Muscle of leg (tissue), 16 donors: ENCODE data around the gene EIF2B4. TPM values are rescaled to one million over a fixed set of nuclear protein-coding genes. Genes with fewer than 3 reads are reported as not detected.

Experiments
- DNase-seq: peaks from one replicate; pipeline ENCODE4 v3.0.0; 2013
- H3K27ac ChIP-seq: one replicate; pipeline ENCODE4 v1.5.1; 2013; ENCODE audit warnings: mild to moderate bottlenecking, low read length, control low read depth
- H3K27me3 ChIP-seq: one replicate; pipeline ENCODE4 v1.6.1; 2013; ENCODE audit warnings: low read length; ENCODE audit not compliant: control insufficient read depth, insufficient read depth
- H3K36me3 ChIP-seq: one replicate; pipeline ENCODE4 v1.6.1; 2013; ENCODE audit warnings: low read length; ENCODE audit not compliant: control insufficient read depth, insufficient read depth
- H3K4me1 ChIP-seq: one replicate; pipeline ENCODE4 v1.6.1; 2013; ENCODE audit warnings: low read length; ENCODE audit not compliant: control insufficient read depth, insufficient read depth
- H3K4me3 ChIP-seq: one replicate; pipeline ENCODE4 v1.5.1; 2013; ENCODE audit warnings: low read length, control low read depth
- H3K9me3 ChIP-seq: replicated peaks from 2 replicates; pipeline ENCODE4 v1.6.1; 2013; ENCODE audit warnings: low read depth, low read length; ENCODE audit not compliant: control insufficient read depth
- WGBS: methylation state at CpG from one replicate; pipeline ENCODE4 v1.1.5; 2013; ENCODE audit warnings: missing lambda C conversion rate; ENCODE audit not compliant: insufficient coverage; 5-methylcytosine and 5-hydroxymethylcytosine counted together
- long read RNA-seq, 11 donors: transcript quantifications; one replicate each; lab custom pipeline, GENCODE V29; 2026
- polyA plus RNA-seq, 8 donors: library from polyadenylated mRNA; unstranded; fragments of 120-200 nt; gene quantifications; one replicate each; pipeline versions ENCODE4 v1.2.1 to v1.2.3, GENCODE V29; 2013; ENCODE audit warnings: inconsistent platforms in 1 of 8, low replicate concordance in 1 of 8; ENCODE audit not compliant: insufficient read length in 8 of 8, insufficient read depth in 1 of 8
- total RNA-seq: library from RNA; stranded (reverse); fragments of 120-200 nt; gene quantifications from one replicate; pipeline ENCODE4 v1.2.4, GENCODE V29; 2013

The EIF2B4 gene
- total RNA-seq (22.5 TPM), polyA plus RNA-seq (10 to 100 TPM; 28.4 to 37.7 (median 32.9) TPM)
- long read RNA-seq, donor 1, partial matches to known transcripts = 0 of 6 reads
- long read RNA-seq, donor 1, other reads (novel, unspliced or antisense) = 0 of 6 reads
- long read RNA-seq, donor 2, partial matches to known transcripts = 0 of 4 reads
- long read RNA-seq, donor 2, other reads (novel, unspliced or antisense) = 0 of 4 reads
- long read RNA-seq, donor 3, transcript EIF2B4-201 (13 exons, 1,792 nt) = major isoform, 10 of 110 reads
- long read RNA-seq, donor 3, partial matches to known transcripts = 99 of 110 reads
- long read RNA-seq, donor 3, other reads (novel, unspliced or antisense) = 0 of 110 reads
- long read RNA-seq, donor 4, transcript EIF2B4-209 (2 exons, 607 nt) = major isoform, 8 of 10 reads
- long read RNA-seq, donor 4, partial matches to known transcripts = 0 of 10 reads
- long read RNA-seq, donor 4, other reads (novel, unspliced or antisense) = 0 of 10 reads
- long read RNA-seq, donor 5, transcript EIF2B4-205 (13 exons, 1,608 nt) = minor isoform, 7 of 239 reads
- long read RNA-seq, donor 5, transcript EIF2B4-201 (13 exons, 1,792 nt) = minor isoform, 7 of 239 reads
- long read RNA-seq, donor 5, transcript EIF2B4-209 (2 exons, 607 nt) = major isoform, 11 of 239 reads
- long read RNA-seq, donor 5, partial matches to known transcripts = 211 of 239 reads
- long read RNA-seq, donor 5, other reads (novel, unspliced or antisense) = 0 of 239 reads
- long read RNA-seq, donor 6, transcript EIF2B4-209 (2 exons, 607 nt) = major isoform, 14 of 187 reads
- long read RNA-seq, donor 6, transcript EIF2B4-201 (13 exons, 1,792 nt) = minor isoform, 10 of 187 reads
- long read RNA-seq, donor 6, partial matches to known transcripts = 114 of 187 reads
- long read RNA-seq, donor 6, other reads (novel, unspliced or antisense) = 47 of 187 reads
- long read RNA-seq, donor 7, transcript EIF2B4-209 (2 exons, 607 nt) = major isoform, 8 of 15 reads
- long read RNA-seq, donor 7, transcript EIF2B4-205 (13 exons, 1,608 nt) = minor isoform, 5 of 15 reads
- long read RNA-seq, donor 7, partial matches to known transcripts = 0 of 15 reads
- long read RNA-seq, donor 7, other reads (novel, unspliced or antisense) = 0 of 15 reads
- long read RNA-seq, donor 8, transcript EIF2B4-201 (13 exons, 1,792 nt) = minor isoform, 5 of 12 reads
- long read RNA-seq, donor 8, transcript EIF2B4-209 (2 exons, 607 nt) = major isoform, 6 of 12 reads
- long read RNA-seq, donor 8, partial matches to known transcripts = 0 of 12 reads
- long read RNA-seq, donor 8, other reads (novel, unspliced or antisense) = 0 of 12 reads
- long read RNA-seq, donor 9, transcript EIF2B4-209 (2 exons, 607 nt) = major isoform, 8 of 12 reads
- long read RNA-seq, donor 9, partial matches to known transcripts = 0 of 12 reads
- long read RNA-seq, donor 9, other reads (novel, unspliced or antisense) = 0 of 12 reads
- long read RNA-seq, donor 10, partial matches to known transcripts = 0 of 10 reads
- long read RNA-seq, donor 10, other reads (novel, unspliced or antisense) = 0 of 10 reads
- long read RNA-seq, donor 11, transcript EIF2B4-209 (2 exons, 607 nt) = major isoform, 9 of 12 reads
- long read RNA-seq, donor 11, partial matches to known transcripts = 0 of 12 reads
- long read RNA-seq, donor 11, other reads (novel, unspliced or antisense) = 0 of 12 reads

GRCh38 chr2:27370026-27370815 lies at the start of gene EIF2B4, which contains the start of gene SNX17:
Gene EIF2B4, minus strand, starts transcription at chr2:27370338. Its CDS starts 24 bp downstream, at chr2:27370314.
Gene SNX17, plus strand, starts transcription at chr2:27370616. Its CDS starts 128 bp downstream, at chr2:27370744.
- Histone ChIP-seq H3K4me1 (peaks cover 23% of the 10 kb centered on the region), H3K4me3 (peak within 1 kb of the TSS; percentile 96), H3K27ac (peak within 1 kb of the TSS; percentile 94), H3K9me3 (no peaks in the 10 kb centered on the region), H3K27me3 (no peaks in the 10 kb centered on the region), H3K36me3 (peaks cover 64% of the 10 kb centered on the region)
- under 1% methylated on average over 85 of the region's 85 CpGs for WGBS
- DNase-seq = peak; percentile 100

GRCh38 chr2:27416151-27416550 lies 46.0 kb upstream of the EIF2B4 start:
- Histone ChIP-seq H3K9me3 (no peaks in the 10 kb centered on the region), H3K4me3 (no peak overlapping the region), H3K27ac (no peak overlapping the region), H3K27me3 (no peaks in the 10 kb centered on the region), H3K4me1 (no peaks in the 10 kb centered on the region), H3K36me3 (no peaks in the 10 kb centered on the region)
- no peak for DNase-seq
- WGBS = 85% methylated on average over 3 of the region's 6 CpGs

GRCh38 chr2:27412419-27413152 lies 42.4 kb upstream of the EIF2B4 start:
- Histone ChIP-seq H3K36me3 (peaks cover 1% of the 10 kb centered on the region), H3K4me1 (peaks cover 14% of the 10 kb centered on the region), H3K27me3 (no peaks in the 10 kb centered on the region), H3K4me3 (no peak overlapping the region), H3K9me3 (no peaks in the 10 kb centered on the region), H3K27ac (no peak overlapping the region)
- 95% methylated on average over 3 of the region's 9 CpGs for WGBS
- no peak for DNase-seq

- DNase-seq = peak; percentile 97
These were observed 39.4 kb upstream of the EIF2B4 start, which contains the start of gene PPM1G for GRCh38 chr2:27409321-27410073. Gene PPM1G, minus strand, starts transcription at chr2:27409591. Its CDS starts 169 bp downstream, at chr2:27409422.

GRCh38 chr2:27408601-27409320 lies 38.6 kb upstream of the EIF2B4 start:
- Histone ChIP-seq H3K36me3 (peaks cover 9% of the 10 kb centered on the region), H3K4me1 (peaks cover 14% of the 10 kb centered on the region), H3K9me3 (no peaks in the 10 kb centered on the region), H3K27me3 (no peaks in the 10 kb centered on the region), H3K27ac (peak overlapping the region; percentile 82), H3K4me3 (peak overlapping the region; percentile 86)
- 0% methylated on average over 22 of the region's 33 CpGs for WGBS
- no peak for DNase-seq

More at GRCh38 chr2:27409321-27410073, 39.4 kb upstream of the EIF2B4 start, which contains the start of gene PPM1G:
- H3K9me3 ChIP-seq = no peaks in the 10 kb centered on the region
- H3K36me3 ChIP-seq = peaks cover 9% of the 10 kb centered on the region
- peaks cover 14% of the 10 kb centered on the region for H3K4me1 ChIP-seq
- peak within 1 kb of the TSS; percentile 88 for H3K27ac ChIP-seq
- H3K27me3 ChIP-seq = no peaks in the 10 kb centered on the region
- peak within 1 kb of the TSS; percentile 86 for H3K4me3 ChIP-seq
- WGBS = under 1% methylated on average over 82 of the region's 82 CpGs

GRCh38 chr2:27407798-27408491 lies 37.8 kb upstream of the EIF2B4 start:
- Histone ChIP-seq H3K36me3 (peaks cover 9% of the 10 kb centered on the region), H3K4me1 (peaks cover 14% of the 10 kb centered on the region), H3K27ac (no peak overlapping the region), H3K27me3 (no peaks in the 10 kb centered on the region), H3K4me3 (peak overlapping the region; percentile 86), H3K9me3 (no peaks in the 10 kb centered on the region)
- 2% methylated on average over 6 of the region's 16 CpGs for WGBS
- DNase-seq = peak; percentile 48
